ENCODE measurements around the gene PRR29. TPM values are rescaled to one million over a fixed set of nuclear protein-coding genes. Genes with fewer than 3 reads are reported as not detected.

Gene PRR29
- total RNA-seq, 2 donors from 2014 or later = 1.7 to 3.3 TPM

DNA sequence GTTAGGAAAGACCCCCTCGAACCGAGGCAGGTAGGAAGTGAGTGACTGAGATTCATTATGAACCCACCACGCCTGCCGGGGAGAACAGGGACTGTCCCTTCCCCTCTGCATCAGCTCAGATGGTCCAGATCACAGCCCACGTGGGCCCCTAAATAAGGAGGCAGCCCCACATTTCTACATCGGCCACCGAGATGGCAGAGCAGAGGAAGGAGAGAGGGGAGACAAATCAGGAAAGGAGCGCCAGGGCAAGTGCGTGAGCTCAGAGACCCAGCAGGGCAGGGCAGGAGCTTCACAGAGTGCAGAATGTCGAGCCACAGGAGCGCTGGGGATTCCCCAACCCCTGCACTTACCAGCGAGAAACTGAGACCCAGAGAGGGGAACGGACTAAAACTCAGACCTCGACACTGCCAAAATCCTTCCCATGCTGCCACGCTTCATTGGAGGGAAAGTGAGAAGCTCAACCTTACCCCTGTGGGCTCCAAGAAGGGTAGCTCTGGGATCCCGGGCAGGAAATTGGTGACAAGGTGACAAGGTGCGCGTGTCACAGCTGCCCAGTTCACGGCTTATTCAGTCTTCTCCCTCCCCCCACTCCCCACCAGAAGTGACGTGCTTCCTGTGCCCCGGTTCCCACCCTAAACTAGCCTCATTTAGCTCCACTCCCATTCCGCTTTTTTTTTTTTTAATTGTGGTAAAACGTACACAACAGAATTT lies 22.1 kb downstream of the PRR29 start, which contains the start of gene ICAM2:
TSS of gene ICAM2 (minus strand) at position 578 of the 711 bp plus-strand sequence. CDS start 13,942 bp downstream, outside the sequence.
- H3K27me3 Mint-ChIP-seq = no peaks in the 10 kb centered on the region
- H3K27ac Mint-ChIP-seq = peak within 1 kb of the TSS; percentile 100
- H3K36me3 Mint-ChIP-seq (ENCODE audit: low read depth) = no peaks in the 10 kb centered on the region
- H3K9me3 ChIP-seq (ENCODE audit: control insufficient read depth, low read length, poor library complexity, severe bottlenecking) = no peaks in the 10 kb centered on the region
- peak; percentile 75 to 89 (median 77) for DNase-seq
- H3K4me3 Mint-ChIP-seq = peak within 1 kb of the TSS; percentile 97
- ATAC-seq = peak; percentile 78
- H3K4me1 Mint-ChIP-seq = peaks cover 47% of the 10 kb centered on the region

- no peaks in the 10 kb centered on the region for H3K9me3 ChIP-seq (ENCODE audit: control insufficient read depth, low read length, poor library complexity, severe bottlenecking)
- H3K27ac Mint-ChIP-seq = peak overlapping the region; percentile 100
- H3K4me1 Mint-ChIP-seq = peaks cover 46% of the 10 kb centered on the region
- no peak for ATAC-seq
- H3K4me3 Mint-ChIP-seq = peak overlapping the region; percentile 70
- H3K27me3 Mint-ChIP-seq = no peaks in the 10 kb centered on the region
- H3K36me3 Mint-ChIP-seq (ENCODE audit: low read depth) = no peaks in the 10 kb centered on the region
- DNase-seq = no peak
These were observed 24.5 kb downstream of the PRR29 start for GRCh38 chr17:64022611-64023063.

DNA sequence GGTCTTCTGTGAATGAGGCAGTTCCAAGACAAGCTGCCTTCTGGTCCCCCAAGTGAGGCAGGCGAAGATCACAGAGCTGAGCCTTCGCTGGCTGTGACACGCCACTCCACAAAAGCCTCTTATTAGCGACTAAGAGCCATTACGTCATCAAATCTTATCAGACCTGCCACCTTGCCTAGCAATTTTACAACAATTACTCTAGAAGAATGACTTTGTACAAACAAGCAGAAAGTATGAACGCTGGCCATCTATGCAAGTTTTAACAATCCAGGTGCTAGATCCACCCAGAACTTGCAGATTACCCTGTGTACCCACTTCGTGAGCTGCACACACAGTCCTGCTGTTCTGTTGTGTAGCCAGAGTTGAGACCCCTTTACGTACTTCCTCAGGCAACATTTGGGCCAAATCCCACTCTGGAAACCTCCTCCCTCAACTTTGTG lies 26.1 kb downstream of the PRR29 start:
- Mint-ChIP-seq H3K4me1 (peaks cover 45% of the 10 kb centered on the region), H3K27ac (peak overlapping the region; percentile 100), H3K36me3 (ENCODE audit: low read depth) (no peaks in the 10 kb centered on the region), H3K27me3 (no peaks in the 10 kb centered on the region), H3K4me3 (peak overlapping the region; percentile 95)
- no peak for ATAC-seq
- H3K9me3 ChIP-seq (ENCODE audit: control insufficient read depth, low read length, poor library complexity, severe bottlenecking) = no peaks in the 10 kb centered on the region
- no peak for DNase-seq

- H3K27me3 Mint-ChIP-seq = no peaks in the 10 kb centered on the region
- DNase-seq = peak; percentile 39 to 56 (median 42)
- peak; percentile 38 for ATAC-seq
- H3K4me3 Mint-ChIP-seq = peak overlapping the region; percentile 95
- no peaks in the 10 kb centered on the region for H3K36me3 Mint-ChIP-seq (ENCODE audit: low read depth)
- peaks cover 45% of the 10 kb centered on the region for H3K4me1 Mint-ChIP-seq
- H3K9me3 ChIP-seq (ENCODE audit: control insufficient read depth, low read length, poor library complexity, severe bottlenecking) = no peaks in the 10 kb centered on the region
- peak overlapping the region; percentile 100 for H3K27ac Mint-ChIP-seq
These were observed 26.9 kb downstream of the PRR29 start for GRCh38 chr17:64024781-64025731.

DNA sequence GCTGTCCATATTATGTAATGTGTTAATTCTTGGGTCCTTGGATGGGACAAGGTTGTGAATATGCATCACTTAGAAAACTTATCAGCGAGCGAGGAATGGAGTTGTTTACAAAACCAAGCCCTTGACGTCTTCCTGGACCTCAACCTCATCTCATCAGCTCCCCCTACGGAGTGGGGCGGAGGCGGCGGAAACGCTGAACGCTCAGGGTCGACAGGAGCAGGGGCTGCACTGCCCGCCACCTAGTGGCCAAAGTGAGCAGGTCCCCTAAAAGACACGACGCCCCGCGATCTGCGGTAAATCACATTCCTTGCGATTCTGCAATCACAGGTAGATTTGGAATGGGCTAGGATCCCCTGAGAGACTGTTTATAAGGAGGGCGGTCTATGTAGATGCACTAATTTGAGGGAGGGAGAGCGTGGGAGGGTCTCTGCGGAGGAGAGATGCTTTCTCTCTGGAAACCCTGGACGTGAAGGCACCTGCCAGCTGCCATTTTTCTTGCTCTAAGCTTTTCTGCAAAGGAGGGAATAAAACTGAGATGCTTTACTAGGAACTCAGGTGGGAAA lies 27.7 kb downstream of the PRR29 start:
- Mint-ChIP-seq H3K27ac (peak overlapping the region; percentile 100), H3K4me1 (peaks cover 45% of the 10 kb centered on the region)
- peak; percentile 87 for ATAC-seq

GRCh38 chr17:64028874-64029464 lies 30.8 kb downstream of the PRR29 start:
- Mint-ChIP-seq H3K36me3 (ENCODE audit: low read depth) (no peaks in the 10 kb centered on the region), H3K27me3 (no peaks in the 10 kb centered on the region), H3K27ac (no peak overlapping the region), H3K4me3 (no peak overlapping the region), H3K4me1 (peaks cover 29% of the 10 kb centered on the region)
- ATAC-seq (no peak), DNase-seq (peak; percentile 53 to 71 (median 57))
- H3K9me3 ChIP-seq (ENCODE audit: control insufficient read depth, low read length, poor library complexity, severe bottlenecking) = no peaks in the 10 kb centered on the region

More for the DNA sequence above, 27.7 kb downstream of the PRR29 start:
- DNase-seq = peak; percentile 87 to 93 (median 91)
- H3K9me3 ChIP-seq (ENCODE audit: control insufficient read depth, low read length, poor library complexity, severe bottlenecking) = no peaks in the 10 kb centered on the region
- H3K4me3 Mint-ChIP-seq = peak overlapping the region; percentile 95
- no peaks in the 10 kb centered on the region for H3K27me3 Mint-ChIP-seq
- H3K36me3 Mint-ChIP-seq (ENCODE audit: low read depth) = no peaks in the 10 kb centered on the region

DNA sequence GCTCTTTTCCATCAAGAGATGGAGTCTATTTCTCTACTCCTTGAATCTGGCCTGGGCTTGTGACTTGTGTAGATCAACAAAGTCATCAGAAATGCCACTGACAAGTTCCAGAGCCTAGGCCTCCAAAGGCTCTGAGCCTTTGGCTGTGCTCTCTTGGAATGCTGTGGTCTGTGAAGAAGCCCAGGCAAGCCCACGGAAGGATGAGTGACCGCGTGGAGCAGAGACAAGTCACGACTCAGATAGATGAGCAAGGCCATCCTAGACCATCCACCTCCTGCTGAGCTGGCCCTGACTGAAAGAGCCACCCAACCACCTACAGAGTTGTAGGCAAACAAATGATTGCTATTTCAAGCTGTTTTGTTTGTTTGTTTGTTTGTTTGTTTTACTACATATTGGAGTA lies 33.9 kb downstream of the PRR29 start:
- H3K27me3 Mint-ChIP-seq = no peaks in the 10 kb centered on the region
- no peak for DNase-seq
- no peak overlapping the region for H3K4me3 Mint-ChIP-seq

GRCh38 chr17:64036198-64036922 lies 38.2 kb downstream of the PRR29 start:
- Mint-ChIP-seq H3K4me1 (peaks cover 13% of the 10 kb centered on the region), H3K4me3 (no peak overlapping the region), H3K36me3 (ENCODE audit: low read depth) (no peaks in the 10 kb centered on the region), H3K27ac (peak overlapping the region; percentile 27), H3K27me3 (no peaks in the 10 kb centered on the region)
- ATAC-seq (no peak), DNase-seq (no peak)
- H3K9me3 ChIP-seq (ENCODE audit: control insufficient read depth, low read length, poor library complexity, severe bottlenecking) = no peaks in the 10 kb centered on the region

More for the DNA sequence above, 33.9 kb downstream of the PRR29 start:
- ATAC-seq = no peak
- no peaks in the 10 kb centered on the region for H3K9me3 ChIP-seq (ENCODE audit: control insufficient read depth, low read length, poor library complexity, severe bottlenecking)
- peaks cover 14% of the 10 kb centered on the region for H3K4me1 Mint-ChIP-seq
- no peak overlapping the region for H3K27ac Mint-ChIP-seq
- H3K36me3 Mint-ChIP-seq (ENCODE audit: low read depth) = no peaks in the 10 kb centered on the region

DNA sequence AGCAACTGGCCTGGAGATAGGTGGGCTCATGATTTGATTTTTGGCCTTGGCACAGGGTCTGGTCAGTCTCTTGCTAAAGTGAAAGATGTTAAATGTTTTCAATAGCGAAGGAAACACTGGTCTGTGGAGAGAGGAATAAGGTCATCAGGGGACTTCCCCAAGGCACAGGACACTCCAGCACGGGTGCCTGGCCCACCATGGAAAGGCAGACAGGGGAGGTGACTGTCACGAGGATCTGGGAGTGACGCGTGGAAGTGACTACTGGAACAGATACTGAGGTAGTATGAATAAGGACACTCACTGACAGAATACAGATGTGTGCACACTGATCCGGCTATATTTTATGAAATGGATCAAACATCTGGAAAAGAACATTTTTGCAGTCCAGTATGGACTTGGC lies 39.0 kb downstream of the PRR29 start:
- Mint-ChIP-seq H3K4me3 (no peak overlapping the region), H3K4me1 (peaks cover 18% of the 10 kb centered on the region), H3K36me3 (ENCODE audit: low read depth) (no peaks in the 10 kb centered on the region), H3K27me3 (no peaks in the 10 kb centered on the region), H3K27ac (no peak overlapping the region)
- DNase-seq (no peak), ATAC-seq (no peak)
- H3K9me3 ChIP-seq (ENCODE audit: control insufficient read depth, low read length, poor library complexity, severe bottlenecking) = no peaks in the 10 kb centered on the region

DNA sequence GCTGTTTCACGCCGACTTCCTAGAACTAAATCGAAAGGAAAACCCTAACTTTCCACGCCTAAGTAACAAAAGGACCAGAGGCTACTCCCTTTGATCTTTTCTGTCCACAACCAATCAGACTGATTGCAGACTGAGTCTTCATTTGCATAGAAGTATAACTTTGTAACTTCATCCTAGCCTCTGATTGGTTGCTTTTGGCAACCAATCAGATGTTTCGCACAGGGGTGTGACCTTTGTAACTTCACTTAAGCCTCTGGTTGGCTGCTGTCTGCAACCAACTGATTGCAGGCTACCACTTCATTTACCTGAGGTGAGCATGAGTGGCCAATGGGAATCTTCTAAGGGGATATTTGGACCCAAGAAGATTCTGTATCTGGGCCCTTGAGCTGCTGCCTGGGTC lies 39.7 kb downstream of the PRR29 start:
- H3K36me3 Mint-ChIP-seq (ENCODE audit: low read depth) = no peaks in the 10 kb centered on the region
- no peaks in the 10 kb centered on the region for H3K27me3 Mint-ChIP-seq
- DNase-seq = no peak
- H3K27ac Mint-ChIP-seq = peak overlapping the region; percentile 43
- H3K9me3 ChIP-seq (ENCODE audit: control insufficient read depth, low read length, poor library complexity, severe bottlenecking) = no peaks in the 10 kb centered on the region
- peaks cover 20% of the 10 kb centered on the region for H3K4me1 Mint-ChIP-seq
- no peak for ATAC-seq
- no peak overlapping the region for H3K4me3 Mint-ChIP-seq

DNA sequence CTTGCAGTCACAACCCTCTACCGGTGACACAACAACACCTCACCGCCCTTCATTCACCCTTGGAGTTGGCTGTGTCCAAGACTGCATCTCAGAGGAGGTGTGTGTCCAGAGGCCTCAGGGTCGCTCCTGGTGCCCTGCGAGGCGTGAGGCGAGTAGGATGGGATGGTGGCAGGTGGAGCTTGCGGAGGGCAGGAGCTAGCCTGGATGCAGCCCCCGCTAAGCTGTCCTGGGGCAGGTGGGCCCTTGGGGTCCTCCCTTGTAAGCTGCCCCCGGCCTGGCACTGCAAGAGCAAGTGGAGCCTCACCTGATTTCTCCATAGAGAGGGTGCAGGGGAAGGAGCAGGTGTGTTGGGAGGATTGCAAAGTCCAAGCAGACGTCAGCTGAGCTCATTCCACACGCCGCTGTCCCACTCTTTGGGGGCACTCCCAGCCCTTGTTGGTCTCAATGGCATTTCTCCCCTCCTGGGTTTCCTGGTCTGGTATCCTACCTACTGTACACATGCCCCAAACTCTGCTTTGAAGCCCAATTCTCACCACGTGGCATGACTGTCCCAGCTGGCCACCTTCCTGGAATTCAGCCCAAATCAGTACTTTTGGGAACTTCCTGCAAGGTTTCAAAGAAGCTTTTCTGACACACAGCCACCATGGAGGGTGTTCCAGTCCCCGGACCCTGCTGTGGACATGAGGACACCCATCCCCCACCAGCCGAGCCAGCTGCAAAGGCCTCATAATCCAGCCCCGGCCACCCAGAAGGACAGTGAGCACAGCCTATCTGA lies 40.4 kb downstream of the PRR29 start:
- DNase-seq (no peak), ATAC-seq (no peak)
- H3K27me3 Mint-ChIP-seq = no peaks in the 10 kb centered on the region
- peak overlapping the region; percentile 43 for H3K27ac Mint-ChIP-seq
- no peak overlapping the region for H3K4me3 Mint-ChIP-seq
- no peaks in the 10 kb centered on the region for H3K36me3 Mint-ChIP-seq (ENCODE audit: low read depth)
- no peaks in the 10 kb centered on the region for H3K9me3 ChIP-seq (ENCODE audit: control insufficient read depth, low read length, poor library complexity, severe bottlenecking)
- H3K4me1 Mint-ChIP-seq = peaks cover 23% of the 10 kb centered on the region

GRCh38 chr17:64039106-64039400 lies 40.9 kb downstream of the PRR29 start:
- peaks cover 23% of the 10 kb centered on the region for H3K4me1 Mint-ChIP-seq
- no peaks in the 10 kb centered on the region for H3K27me3 Mint-ChIP-seq
- no peak for DNase-seq
- H3K36me3 Mint-ChIP-seq (ENCODE audit: low read depth) = peaks cover 3% of the 10 kb centered on the region
- no peak for ATAC-seq
- H3K9me3 ChIP-seq (ENCODE audit: control insufficient read depth, low read length, poor library complexity, severe bottlenecking) = no peaks in the 10 kb centered on the region
- H3K27ac Mint-ChIP-seq = peak overlapping the region; percentile 76
- H3K4me3 Mint-ChIP-seq = no peak overlapping the region
